ENCODE measurements around the gene GNL3L.
"Not testable (repeated sequence)": the region's sequence is repeated elsewhere in the genome, so short reads cannot be mapped to it uniquely, and the experiment has no call there.

Gene GNL3L

DNA sequence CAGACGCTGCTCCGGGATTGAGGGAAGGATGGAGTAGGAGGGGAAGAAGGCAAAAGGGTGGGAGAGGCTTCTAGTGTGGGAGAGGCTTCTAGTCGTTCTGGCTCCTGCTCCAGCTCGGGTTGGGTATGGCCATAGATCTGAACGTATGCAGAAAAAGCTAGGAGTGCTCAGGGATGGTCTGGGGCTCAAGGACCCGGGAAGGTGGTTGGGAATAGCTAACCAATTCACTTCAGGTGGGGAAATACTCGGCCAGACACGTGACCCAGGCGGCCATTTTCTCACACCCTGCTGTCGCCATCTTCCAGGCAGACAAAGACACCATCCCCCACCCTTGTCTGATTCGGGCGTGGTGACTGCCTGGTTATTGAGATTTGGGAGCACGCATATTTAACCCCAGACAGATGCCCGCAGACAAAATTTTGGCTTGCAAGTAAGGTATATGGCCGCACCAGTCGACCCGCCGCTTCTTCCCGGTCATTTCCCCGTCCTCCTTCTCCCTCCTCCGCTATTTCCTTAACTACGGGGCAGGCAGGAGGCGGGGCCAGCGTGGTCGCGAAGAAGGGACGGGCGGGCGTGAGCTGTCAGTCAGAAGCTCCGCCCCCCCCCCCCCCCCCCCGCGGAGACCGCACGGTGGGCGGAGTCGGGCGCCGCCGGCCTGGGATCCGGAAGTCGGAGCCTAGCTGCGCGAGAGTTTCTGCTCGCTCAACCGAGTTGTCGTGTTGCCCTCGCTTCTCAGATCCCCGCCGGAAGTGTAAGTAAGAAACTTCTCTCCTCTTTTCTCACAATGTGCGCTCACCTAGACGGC lies at the start of gene GNL3L:
TSS of gene GNL3L (plus strand) at position 668 of the 805 bp plus-strand sequence. CDS start 2,348 bp downstream, outside the sequence.
- peak; percentile 73 for DNase-seq

- DNase-seq: no peak
These were observed 47.0 kb upstream of the GNL3L start for GRCh38 chrX:54482839-54483593.

- no peak for DNase-seq
These were observed 46.1 kb upstream of the GNL3L start for GRCh38 chrX:54483946-54484345.

DNA sequence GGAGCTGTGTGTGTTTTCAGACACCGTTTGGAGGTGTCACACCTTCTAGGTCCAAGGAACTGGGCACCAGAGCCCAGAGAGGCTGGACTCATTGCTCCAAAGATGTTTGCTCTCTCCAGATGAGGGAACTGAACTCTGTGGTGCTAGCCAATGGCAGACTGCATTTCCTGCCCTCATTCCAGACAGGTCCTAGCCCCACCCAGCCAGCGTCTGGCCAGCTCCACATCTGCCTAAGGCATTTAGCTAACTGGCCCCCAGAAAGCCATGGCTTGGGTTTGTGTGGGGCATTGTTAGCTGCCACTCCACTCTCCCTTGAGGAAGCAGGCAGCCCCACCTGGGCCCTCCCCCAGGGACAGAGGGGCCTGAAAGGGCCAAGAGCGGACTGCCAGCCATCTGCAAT lies 45.4 kb upstream of the GNL3L start:
- DNase-seq: no peak

DNA sequence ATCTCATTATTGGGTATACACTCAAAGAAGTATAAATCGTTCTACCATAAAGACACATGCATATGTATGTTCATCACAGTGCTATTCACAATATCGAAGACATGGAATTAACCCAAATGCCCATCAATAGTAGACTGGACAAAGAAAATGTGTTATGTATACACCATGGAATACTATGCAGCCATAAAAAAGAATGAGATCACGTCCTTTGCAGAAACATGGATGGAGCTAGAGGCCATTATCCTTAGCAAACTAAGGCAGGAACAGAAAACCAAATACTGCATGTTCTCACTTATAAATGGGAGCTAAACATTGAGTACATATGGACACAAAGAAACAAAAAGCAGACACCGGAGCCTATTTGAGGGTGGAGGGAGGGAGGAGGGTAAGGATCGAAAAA lies 40.2 kb upstream of the GNL3L start:
- not testable (repeated sequence) for DNase-seq

GRCh38 chrX:54492340-54492739 lies 37.7 kb upstream of the GNL3L start:
- no peak for DNase-seq

DNA sequence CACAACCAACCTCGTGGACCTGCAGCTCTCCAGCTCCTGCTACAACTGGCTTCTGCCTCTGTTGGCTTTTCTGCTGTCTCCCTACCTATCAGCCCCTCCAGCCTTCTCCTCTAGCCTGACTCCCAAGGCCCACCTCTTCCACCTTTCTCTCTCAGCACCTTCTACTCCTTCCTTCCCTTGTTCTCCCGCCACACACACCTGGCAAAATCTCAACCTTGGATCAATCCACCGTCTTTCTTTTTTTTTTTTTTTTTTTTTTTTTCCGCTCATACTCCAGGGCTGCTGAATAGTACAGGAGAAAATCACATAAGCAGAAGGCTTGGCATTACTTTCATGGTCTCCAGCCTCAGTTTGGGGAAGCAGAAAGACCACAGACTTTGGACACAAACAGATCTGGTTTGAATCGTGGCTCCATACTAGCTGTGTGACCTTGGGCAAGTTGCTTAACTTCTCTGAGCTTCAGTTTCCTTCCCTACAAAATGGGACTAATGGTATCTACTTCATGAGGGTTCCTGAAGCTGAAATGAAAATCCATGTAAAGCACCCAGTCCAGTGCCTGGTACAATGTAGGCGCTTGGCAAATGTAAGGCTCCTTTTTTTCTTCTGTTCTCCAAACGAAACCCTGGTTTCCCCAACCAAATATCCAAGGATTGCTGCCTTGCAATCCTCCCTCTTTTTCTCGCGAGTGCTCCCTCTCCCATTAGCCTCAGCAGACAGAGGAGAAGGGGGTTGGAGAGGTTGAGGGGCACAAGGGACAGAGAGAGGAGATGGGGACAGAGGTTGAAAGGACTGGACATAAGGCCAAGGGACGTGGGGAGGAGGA lies 35.6 kb upstream of the GNL3L start:
- DNase-seq: no peak

DNA sequence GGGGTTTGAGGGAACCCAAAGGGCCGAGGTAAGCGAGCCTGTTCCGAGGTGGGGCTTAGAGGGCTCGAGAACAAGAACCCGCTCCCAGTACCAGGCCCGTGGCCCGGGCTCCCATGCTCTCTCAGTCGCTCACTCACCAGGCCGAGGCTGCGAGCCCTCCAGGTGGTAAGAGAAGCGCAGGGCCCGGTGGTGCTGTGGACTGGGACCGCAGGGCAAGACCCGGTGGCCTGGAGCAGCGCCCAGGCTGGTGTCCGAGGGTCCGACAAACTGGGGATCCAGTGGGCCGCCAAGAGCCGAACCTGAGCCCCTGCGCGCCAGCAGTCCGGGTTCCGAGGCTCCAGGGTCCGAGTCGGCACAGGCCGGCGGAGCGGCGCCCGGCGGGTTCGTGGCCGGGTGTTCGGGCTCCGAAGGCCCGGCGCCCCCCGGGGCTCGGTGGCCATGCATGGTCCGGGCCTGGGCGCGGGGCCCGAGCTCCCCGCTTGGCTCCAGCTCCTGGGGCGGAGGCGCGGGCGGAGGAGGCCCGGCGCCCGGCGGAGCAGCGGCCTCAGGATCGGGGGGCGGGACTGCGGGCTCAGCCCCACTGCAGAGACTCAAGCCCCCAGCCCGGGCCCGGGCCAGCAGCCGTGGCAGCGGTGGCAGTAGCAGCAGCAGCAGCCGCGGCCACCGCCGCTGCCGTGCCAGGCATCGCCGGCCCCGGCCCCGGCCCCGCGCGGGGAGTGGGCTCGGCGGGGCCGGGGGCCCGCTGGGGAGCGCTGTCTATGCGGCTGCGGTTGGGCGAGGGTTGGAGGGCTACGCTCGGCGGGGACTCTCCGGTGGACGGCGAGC lies 34.8 kb upstream of the GNL3L start:
- no peak for DNase-seq

GRCh38 chrX:54495814-54496516 lies 34.1 kb upstream of the GNL3L start, which contains the start of gene FGD1:
TSS of gene FGD1 (minus strand) at chrX:54496234. CDS start at chrX:54495432, 802 bp downstream.
- DNase-seq: peak; percentile 55

DNA sequence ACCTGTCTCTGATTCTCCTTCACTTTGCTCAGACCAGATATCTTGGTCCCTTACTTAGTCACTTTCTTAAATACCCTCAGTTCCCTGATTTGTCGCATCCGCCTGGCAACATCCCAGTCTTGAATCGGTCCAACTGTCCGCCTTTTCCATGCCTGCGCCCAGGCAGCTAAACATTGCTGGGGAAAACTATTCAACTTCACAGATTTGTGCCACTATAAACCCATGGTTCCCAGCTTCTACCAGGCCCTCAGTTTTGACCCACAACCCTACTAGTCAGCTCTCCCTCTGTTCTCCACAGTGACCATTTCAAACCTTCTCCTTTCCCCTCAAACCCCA lies 33.5 kb upstream of the GNL3L start:
- DNase-seq: no peak

DNA sequence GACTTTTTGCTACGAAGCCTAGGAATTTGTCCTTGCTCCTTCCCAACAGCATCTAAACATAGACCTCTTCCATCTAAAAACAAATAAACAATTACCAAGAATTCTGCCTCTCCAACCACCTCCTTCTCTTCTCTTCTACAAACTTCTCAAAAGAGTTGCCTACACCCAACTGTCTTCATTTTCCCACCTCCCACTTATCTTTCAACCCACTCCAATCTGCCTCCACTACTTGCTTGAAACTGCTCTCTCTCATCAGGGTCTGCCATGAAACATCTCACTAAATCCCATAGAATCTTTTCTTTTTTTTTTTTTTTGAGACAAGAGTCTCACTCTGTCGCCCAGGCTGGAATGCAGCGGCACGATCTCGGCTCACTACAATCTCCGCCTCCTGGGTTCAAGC lies 33.1 kb upstream of the GNL3L start:
- DNase-seq: no peak

DNA sequence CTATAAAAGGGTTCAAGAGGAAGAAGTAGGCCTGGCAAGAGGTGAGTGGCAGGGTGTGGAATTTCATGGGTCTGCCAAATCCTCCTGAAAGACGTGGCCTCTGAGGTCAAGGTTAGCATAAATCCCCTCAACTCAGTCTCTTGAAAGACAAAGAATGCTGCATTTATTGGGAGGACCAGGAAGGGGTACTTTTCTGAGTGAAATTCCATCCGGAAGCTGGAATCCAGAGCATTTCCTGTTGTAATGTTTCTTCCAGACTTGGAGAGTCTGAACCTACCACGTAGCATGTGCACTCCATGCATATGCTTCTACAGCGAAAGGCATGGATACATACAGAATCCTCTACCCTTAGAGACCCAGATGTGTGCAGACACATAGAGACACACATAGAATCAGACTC lies 20.6 kb upstream of the GNL3L start:
- no peak for DNase-seq

GRCh38 chrX:54529151-54529550 lies 868 bp upstream of the GNL3L start:
- no peak for DNase-seq

GRCh38 chrX:54530357-54530900 lies 410 bp downstream of the GNL3L start:
- peak; percentile 6 for DNase-seq

GRCh38 chrX:54534271-54534670 lies 4.3 kb downstream of the GNL3L start:
- no peak for DNase-seq

DNA sequence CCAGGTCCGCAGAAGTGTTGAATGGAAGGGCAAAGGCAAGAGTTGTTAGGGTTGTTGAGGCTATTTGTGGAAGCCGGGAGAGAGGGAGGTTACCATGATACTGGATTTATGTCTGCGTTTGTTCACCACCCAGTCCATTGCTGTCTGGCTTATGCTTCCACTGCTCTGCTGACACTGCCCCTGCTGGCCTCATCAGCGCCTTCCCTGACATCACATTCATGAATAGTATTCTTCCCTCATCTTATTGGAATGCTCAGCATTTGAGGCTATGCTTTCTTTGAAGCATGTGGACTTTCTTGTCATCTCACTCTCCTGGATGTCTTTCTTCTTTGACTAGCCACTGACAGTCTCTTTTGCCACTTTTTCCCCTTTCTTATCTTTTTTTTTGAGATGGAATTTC lies 10.3 kb downstream of the GNL3L start:
- DNase-seq: no peak

- DNase-seq: not testable (repeated sequence)
These were observed 12.2 kb downstream of the GNL3L start for GRCh38 chrX:54542239-54542638.

DNA sequence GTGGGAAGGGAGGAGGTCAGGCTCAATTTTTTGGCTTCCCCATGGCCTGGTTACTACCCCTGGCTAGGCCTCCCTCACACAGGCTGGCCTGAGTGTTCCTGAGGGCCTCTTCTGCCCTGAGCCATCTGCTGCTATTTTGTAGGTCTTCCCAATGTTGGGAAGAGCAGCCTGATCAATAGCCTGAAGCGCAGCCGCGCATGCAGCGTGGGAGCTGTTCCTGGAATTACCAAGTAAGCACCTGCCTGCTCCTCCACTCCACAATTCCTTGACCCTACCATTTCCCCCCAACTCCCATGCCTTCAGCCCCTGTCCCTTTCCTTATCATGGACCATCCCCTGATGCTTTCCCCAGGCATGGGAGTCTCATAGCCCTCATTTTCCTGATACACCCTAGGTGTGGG lies 20.8 kb downstream of the GNL3L start:
- no peak for DNase-seq

DNA sequence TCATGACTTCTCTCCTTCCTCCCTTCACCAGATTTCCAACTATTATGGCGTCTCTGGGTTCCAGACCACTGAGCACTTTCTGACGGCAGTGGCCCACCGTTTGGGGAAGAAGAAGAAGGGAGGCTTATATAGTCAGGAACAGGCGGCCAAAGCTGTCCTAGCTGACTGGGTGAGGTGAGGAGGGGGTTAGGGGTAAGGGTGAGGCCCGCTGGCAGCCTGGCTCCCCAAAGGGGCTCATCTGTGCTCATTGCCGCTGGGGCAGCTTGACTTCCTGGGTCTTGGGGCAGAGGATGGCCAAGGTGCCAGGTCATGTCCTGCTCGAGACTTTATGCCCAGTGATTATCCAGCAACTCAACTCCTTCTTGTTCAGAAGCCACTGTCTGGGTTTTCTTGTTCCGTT lies 21.8 kb downstream of the GNL3L start:
- no peak for DNase-seq

GRCh38 chrX:54555006-54555405 lies 25.0 kb downstream of the GNL3L start:
- DNase-seq: not testable (repeated sequence)

- no peak for DNase-seq
These were observed 30.4 kb downstream of the GNL3L start for GRCh38 chrX:54560411-54560810.

GRCh38 chrX:54561622-54562021 lies 31.6 kb downstream of the GNL3L start:
- no peak for DNase-seq
